ENCODE data around the gene LGR5. TPM values are rescaled to one million over a fixed set of nuclear protein-coding genes. Genes with fewer than 3 reads are reported as not detected.

Gene LGR5
- polyA plus RNA-seq, 1 donor (not counting 4 experiments of a cell fraction or from before 2014, with no cell fraction given) = 0.05 TPM

DNA sequence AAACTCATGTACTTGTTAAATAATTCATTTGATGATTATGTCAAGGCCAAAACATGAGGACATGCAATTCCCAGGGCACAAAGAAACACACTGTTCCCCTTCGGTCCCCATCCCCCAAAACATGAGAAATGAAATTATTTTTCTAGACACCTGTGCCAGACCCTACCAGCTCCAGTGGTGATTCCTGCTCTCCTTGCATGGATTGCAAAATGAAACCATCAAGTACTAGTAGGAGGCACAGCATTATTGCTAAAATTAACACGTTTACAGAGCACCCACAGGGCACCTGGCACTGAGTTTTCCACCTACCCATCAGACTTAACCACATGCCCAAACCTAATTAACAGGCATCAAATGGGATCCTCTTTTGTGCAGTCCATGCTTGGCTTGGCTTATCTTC lies 147.4 kb downstream of the LGR5 start:
- H3K9me3 ChIP-seq (ENCODE audit: control insufficient read depth, low read depth, low read length) = no peaks in the 10 kb centered on the region
- H3K27ac ChIP-seq (ENCODE audit: control insufficient read depth, insufficient read depth, low read length) = no peak overlapping the region
- peak overlapping the region; percentile 79 for H2AFZ ChIP-seq (ENCODE audit: control insufficient read depth, low read length)
- peak overlapping the region in 1 of 3 experiments; percentile 11 for H3K4me3 ChIP-seq (ENCODE audit: control insufficient read depth in 2 of 3, extremely low read depth in 1 of 3, insufficient read depth in 2 of 3, low read depth in 1 of 3, low read length in 3 of 3)
- H3K4me2 ChIP-seq (ENCODE audit: control insufficient read depth, extremely low read depth, insufficient read depth, low read depth, low read length) = peak overlapping the region; percentile 56
- no peak overlapping the region for H3K9ac ChIP-seq (ENCODE audit: control insufficient read depth, extremely low read depth, insufficient read depth, low read length)
- peaks cover 14% of the 10 kb centered on the region for H3K4me1 ChIP-seq (ENCODE audit: control insufficient read depth, extremely low read depth, insufficient read depth, low read length)
- DNase-seq (ENCODE audit: low read depth, low spot score) (no peak), FAIRE-seq (no peak)
- no peaks in the 10 kb centered on the region for H3K9me1 ChIP-seq (ENCODE audit: control insufficient read depth, extremely low read depth, insufficient read depth, low read length)
- TF ChIP-seq, protein P1, sequence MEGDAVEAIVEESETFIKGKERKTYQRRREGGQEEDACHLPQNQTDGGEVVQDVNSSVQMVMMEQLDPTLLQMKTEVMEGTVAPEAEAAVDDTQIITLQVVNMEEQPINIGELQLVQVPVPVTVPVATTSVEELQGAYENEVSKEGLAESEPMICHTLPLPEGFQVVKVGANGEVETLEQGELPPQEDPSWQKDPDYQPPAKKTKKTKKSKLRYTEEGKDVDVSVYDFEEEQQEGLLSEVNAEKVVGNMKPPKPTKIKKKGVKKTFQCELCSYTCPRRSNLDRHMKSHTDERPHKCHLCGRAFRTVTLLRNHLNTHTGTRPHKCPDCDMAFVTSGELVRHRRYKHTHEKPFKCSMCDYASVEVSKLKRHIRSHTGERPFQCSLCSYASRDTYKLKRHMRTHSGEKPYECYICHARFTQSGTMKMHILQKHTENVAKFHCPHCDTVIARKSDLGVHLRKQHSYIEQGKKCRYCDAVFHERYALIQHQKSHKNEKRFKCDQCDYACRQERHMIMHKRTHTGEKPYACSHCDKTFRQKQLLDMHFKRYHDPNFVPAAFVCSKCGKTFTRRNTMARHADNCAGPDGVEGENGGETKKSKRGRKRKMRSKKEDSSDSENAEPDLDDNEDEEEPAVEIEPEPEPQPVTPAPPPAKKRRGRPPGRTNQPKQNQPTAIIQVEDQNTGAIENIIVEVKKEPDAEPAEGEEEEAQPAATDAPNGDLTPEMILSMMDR (optimal IDR thresholded peaks at IDR 0.05 in 1 of 3, IDR thresholded peaks at IDR 0.05 in 1 of 3, conservative IDR thresholded peaks at IDR 0.05 in 1 of 3; ENCODE audit: extremely low read depth in 1 of 3, insufficient read depth in 2 of 3, low read length in 3 of 3) = no peak
- no peak for TF ChIP-seq EZH2 (IDR thresholded peaks at IDR 0.05; ENCODE audit: low read length)
- no peaks in the 10 kb centered on the region for H3K36me3 ChIP-seq (ENCODE audit: control insufficient read depth in 2 of 2, extremely low read depth in 1 of 2, insufficient read depth in 2 of 2, low read length in 2 of 2)
- no peaks in the 10 kb centered on the region for H3K79me2 ChIP-seq (ENCODE audit: control insufficient read depth, insufficient read depth, low read length)
- dilution Hi-C loops (cut with MboI; ENCODE audit: extremely low pct_ligation_motif_present, low sequenced_read_pairs) = no loop called here
- no peaks in the 10 kb centered on the region for H3K27me3 ChIP-seq (ENCODE audit: control insufficient read depth, extremely low read depth, insufficient read depth, low read length)
- H4K20me1 ChIP-seq (ENCODE audit: control insufficient read depth, extremely low read depth, insufficient read depth, low read length) = no peaks in the 10 kb centered on the region

DNA sequence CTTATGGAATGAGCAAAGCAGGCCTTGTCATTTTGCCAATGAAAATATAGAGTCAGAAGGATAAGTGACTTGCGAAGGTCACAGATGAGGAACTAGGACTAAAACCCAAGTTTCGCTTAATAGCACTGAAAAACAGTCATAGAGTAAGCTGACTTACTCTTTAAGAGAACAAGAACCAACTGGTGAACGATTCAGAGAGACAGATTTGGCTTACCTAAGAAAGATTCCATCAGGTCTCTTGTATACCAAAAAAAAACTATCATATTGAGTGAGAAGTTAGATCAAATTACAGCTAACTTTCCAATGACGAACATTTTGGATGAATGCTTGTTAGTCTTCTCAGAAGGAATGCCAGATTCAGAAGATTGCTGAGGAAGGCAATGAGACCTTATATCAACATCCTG lies 149.9 kb downstream of the LGR5 start:
- dilution Hi-C loops (cut with MboI; ENCODE audit: extremely low pct_ligation_motif_present, low sequenced_read_pairs) = no loop called here
- no peak overlapping the region for H3K27ac ChIP-seq (ENCODE audit: control insufficient read depth, insufficient read depth, low read length)
- H3K36me3 ChIP-seq (ENCODE audit: control insufficient read depth in 2 of 2, extremely low read depth in 1 of 2, insufficient read depth in 2 of 2, low read length in 2 of 2) = no peaks in the 10 kb centered on the region
- no peak for DNase-seq (ENCODE audit: low read depth, low spot score)
- TF ChIP-seq, protein P1 (optimal IDR thresholded peaks at IDR 0.05 in 1 of 3, IDR thresholded peaks at IDR 0.05 in 1 of 3, conservative IDR thresholded peaks at IDR 0.05 in 1 of 3; ENCODE audit: extremely low read depth in 1 of 3, insufficient read depth in 2 of 3, low read length in 3 of 3) = no peak
- TF ChIP-seq EZH2 (IDR thresholded peaks at IDR 0.05; ENCODE audit: low read length) = no peak
- no peak for FAIRE-seq
- no peaks in the 10 kb centered on the region for H3K79me2 ChIP-seq (ENCODE audit: control insufficient read depth, insufficient read depth, low read length)
- no peaks in the 10 kb centered on the region for H3K9me1 ChIP-seq (ENCODE audit: control insufficient read depth, extremely low read depth, insufficient read depth, low read length)
- no peak overlapping the region for H2AFZ ChIP-seq (ENCODE audit: control insufficient read depth, low read length)
- H4K20me1 ChIP-seq (ENCODE audit: control insufficient read depth, extremely low read depth, insufficient read depth, low read length) = no peaks in the 10 kb centered on the region
- H3K9me3 ChIP-seq (ENCODE audit: control insufficient read depth, low read depth, low read length) = no peaks in the 10 kb centered on the region
- no peaks in the 10 kb centered on the region for H3K27me3 ChIP-seq (ENCODE audit: control insufficient read depth, extremely low read depth, insufficient read depth, low read length)
- H3K4me1 ChIP-seq (ENCODE audit: control insufficient read depth, extremely low read depth, insufficient read depth, low read length) = peaks cover 11% of the 10 kb centered on the region
- H3K4me3 ChIP-seq (ENCODE audit: control insufficient read depth in 2 of 3, extremely low read depth in 1 of 3, insufficient read depth in 2 of 3, low read depth in 1 of 3, low read length in 3 of 3) = no peak overlapping the region
- no peak overlapping the region for H3K9ac ChIP-seq (ENCODE audit: control insufficient read depth, extremely low read depth, insufficient read depth, low read length)
- no peak overlapping the region for H3K4me2 ChIP-seq (ENCODE audit: control insufficient read depth, extremely low read depth, insufficient read depth, low read depth, low read length)
